HEK293T (cell line): ENCODE results near the gene ZMIZ1.

Experiments used
- ARNT ChIP-seq: fragments of 450-650 bp; IDR thresholded peaks from 2 replicates; pipeline ENCODE4 v1.6.1; 2017; ENCODE audit warnings: mild to moderate bottlenecking
- BHLHE40 ChIP-seq: fragments of 450-650 bp; IDR thresholded peaks from 2 replicates; pipeline ENCODE4 v1.6.1; 2016; ENCODE audit warnings: mild to moderate bottlenecking, moderate library complexity, borderline replicate concordance
- CTBP1 ChIP-seq: fragments of 450-650 bp; IDR thresholded peaks from 2 replicates; pipeline ENCODE4 v1.6.1; 2016; ENCODE audit warnings: borderline replicate concordance
- ELF4 ChIP-seq: fragments of 450-650 bp; IDR thresholded peaks from 2 replicates; pipeline ENCODE4 v1.6.1; 2017; ENCODE audit warnings: antibody characterized with exemption
- FOXA1 ChIP-seq: fragments of 450-650 bp; IDR thresholded peaks from 2 replicates; pipeline ENCODE4 v1.6.1; 2016; ENCODE audit warnings: mild to moderate bottlenecking
- FOXK2 ChIP-seq: fragments of 450-650 bp; IDR thresholded peaks from 2 replicates; pipeline ENCODE4 v1.6.1; 2016; ENCODE audit warnings: mild to moderate bottlenecking
- FOXM1 ChIP-seq: fragments of 450-650 bp; IDR thresholded peaks from 2 replicates; pipeline ENCODE4 v1.6.1; 2017; ENCODE audit warnings: mild to moderate bottlenecking, borderline replicate concordance
- LEF1 ChIP-seq: fragments of 450-650 bp; IDR thresholded peaks from 2 replicates; pipeline ENCODE4 v1.6.1; 2017; ENCODE audit warnings: mild to moderate bottlenecking, borderline replicate concordance
- NFRKB ChIP-seq: fragments of 450-650 bp; IDR thresholded peaks from 2 replicates; pipeline ENCODE4 v1.6.1; 2016; ENCODE audit warnings: mild to moderate bottlenecking, moderate library complexity
- SP1 ChIP-seq: fragments of 450-650 bp; IDR thresholded peaks from 2 replicates; pipeline ENCODE4 v1.6.1; 2017
- SUZ12 ChIP-seq: fragments of 450-650 bp; IDR thresholded peaks from 2 replicates; pipeline ENCODE4 v1.6.1; 2016; ENCODE audit warnings: mild to moderate bottlenecking
- TARDBP ChIP-seq: fragments of 450-650 bp; IDR thresholded peaks from 2 replicates; pipeline ENCODE4 v1.6.1; 2016
- ZNF384 ChIP-seq: fragments of 450-650 bp; IDR thresholded peaks from 2 replicates; pipeline ENCODE4 v1.6.1; 2016
- TF ChIP-seq, protein P1 (sequence below): fragments of 450-650 bp; IDR thresholded peaks from 2 replicates; pipeline ENCODE4 v1.6.1; 2016

- no peak for TF ChIP-seq LEF1
- no peak for TF ChIP-seq FOXA1
- no peak for TF ChIP-seq CTBP1
- TF ChIP-seq FOXM1 = no peak
- no peak for TF ChIP-seq ZNF384
- no peak for TF ChIP-seq FOXK2
- no peak for TF ChIP-seq TARDBP
- TF ChIP-seq SP1 = no peak
- TF ChIP-seq, protein P1, sequence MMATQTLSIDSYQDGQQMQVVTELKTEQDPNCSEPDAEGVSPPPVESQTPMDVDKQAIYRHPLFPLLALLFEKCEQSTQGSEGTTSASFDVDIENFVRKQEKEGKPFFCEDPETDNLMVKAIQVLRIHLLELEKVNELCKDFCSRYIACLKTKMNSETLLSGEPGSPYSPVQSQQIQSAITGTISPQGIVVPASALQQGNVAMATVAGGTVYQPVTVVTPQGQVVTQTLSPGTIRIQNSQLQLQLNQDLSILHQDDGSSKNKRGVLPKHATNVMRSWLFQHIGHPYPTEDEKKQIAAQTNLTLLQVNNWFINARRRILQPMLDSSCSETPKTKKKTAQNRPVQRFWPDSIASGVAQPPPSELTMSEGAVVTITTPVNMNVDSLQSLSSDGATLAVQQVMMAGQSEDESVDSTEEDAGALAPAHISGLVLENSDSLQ = no peak
- TF ChIP-seq SUZ12 = no peak
- TF ChIP-seq NFRKB = no peak
- no peak for TF ChIP-seq ARNT
- no peak for TF ChIP-seq ELF4
- no peak for TF ChIP-seq BHLHE40
Measured at GRCh38 chr10:79084012-79084971, 15.5 kb downstream of the ZMIZ1 start.
